HL-60 (cell line): Measurements from ENCODE around the gene RNF145.

Source experiments
- DNase-seq, 2 experiments: peaks; one replicate each; pipeline ENCODE4 v3.0.0-alpha.2; 2010 to 2020; ENCODE audit warnings: low read depth in 1 of 2, low spot score in 1 of 2
- H3K27ac ChIP-seq: fragments of 250-450 bp; sonication (Bioruptor Pico); replicated peaks from 2 replicates; pipeline ENCODE4 v1.5.1; 2020; ENCODE audit warnings: mild to moderate bottlenecking, moderate library complexity
- H3K27me3 ChIP-seq: fragments of 250-450 bp; sonication (Bioruptor Pico); 2 replicates; pipeline ENCODE4 v1.5.1; 2021; ENCODE audit warnings: mild to moderate bottlenecking, moderate library complexity; ENCODE audit not compliant: insufficient read depth, poor library complexity, severe bottlenecking
- H3K4me3 ChIP-seq: replicated peaks from 2 replicates; pipeline ENCODE4 v1.5.1; 2011; ENCODE audit warnings: mild to moderate bottlenecking, control low read depth, low read length; ENCODE audit not compliant: insufficient read depth
- GABPA ChIP-seq: IDR thresholded peaks from 2 replicates; pipeline ENCODE4 v1.6.1; 2012; ENCODE audit warnings: low read depth
- POLR2AphosphoS5 ChIP-seq: IDR thresholded peaks from 2 replicates; pipeline ENCODE4 v1.6.1; 2012; ENCODE audit warnings: low read depth
- REST ChIP-seq: IDR thresholded peaks from 2 replicates; pipeline ENCODE4 v1.6.1; 2012; ENCODE audit warnings: low read depth; ENCODE audit not compliant: insufficient replicate concordance
- SPI1 ChIP-seq: IDR thresholded peaks from 2 replicates; pipeline ENCODE4 v1.6.1; 2012; ENCODE audit warnings: low read depth, mild to moderate bottlenecking, borderline replicate concordance
- TF ChIP-seq, protein P1 (sequence below): IDR thresholded peaks from one replicate; pipeline ENCODE4 v1.5.1; 2011; ENCODE audit warnings: low read length, control low read depth, inconsistent platforms; ENCODE audit not compliant: insufficient read depth

Gene RNF145

DNA sequence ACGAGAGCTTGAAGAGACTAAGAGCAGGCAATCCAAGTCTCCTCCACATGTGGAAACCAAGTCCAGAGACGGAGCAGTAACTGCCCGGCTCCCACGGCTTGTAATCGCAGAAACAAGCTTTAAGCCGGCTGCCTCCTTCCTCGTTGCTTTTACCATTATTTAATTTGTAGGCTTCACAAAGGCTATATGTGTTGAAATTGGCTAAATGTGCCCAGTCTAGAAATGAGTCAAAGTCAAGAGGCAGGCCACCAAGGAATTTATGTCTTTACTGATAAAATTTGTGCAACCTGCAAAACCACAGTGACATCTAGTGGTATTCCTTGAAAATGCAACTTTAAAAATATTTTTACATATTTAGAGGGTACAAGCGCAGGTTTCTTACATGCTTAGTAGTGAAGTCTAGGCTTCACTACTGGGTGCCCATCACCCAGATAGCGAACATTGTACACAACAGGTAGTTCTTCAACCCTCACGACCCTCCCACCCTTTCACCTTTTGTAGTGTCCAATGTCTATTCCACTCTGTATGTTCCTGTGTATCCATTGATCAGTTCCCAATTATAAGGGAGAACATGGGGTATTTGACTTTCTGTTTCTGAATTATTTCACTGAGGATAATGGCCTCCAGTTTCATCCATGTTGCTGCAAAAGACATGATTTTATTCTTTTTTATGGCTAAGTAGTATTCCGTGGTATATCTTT, 76.2 kb downstream of the RNF145 start:
- H3K27ac ChIP-seq, result no peak overlapping the region
- H3K27me3 ChIP-seq, result no peaks in the 10 kb centered on the region
- no peak for DNase-seq
- no peak overlapping the region for H3K4me3 ChIP-seq
- no peak for TF ChIP-seq GABPA
- TF ChIP-seq, protein P1, sequence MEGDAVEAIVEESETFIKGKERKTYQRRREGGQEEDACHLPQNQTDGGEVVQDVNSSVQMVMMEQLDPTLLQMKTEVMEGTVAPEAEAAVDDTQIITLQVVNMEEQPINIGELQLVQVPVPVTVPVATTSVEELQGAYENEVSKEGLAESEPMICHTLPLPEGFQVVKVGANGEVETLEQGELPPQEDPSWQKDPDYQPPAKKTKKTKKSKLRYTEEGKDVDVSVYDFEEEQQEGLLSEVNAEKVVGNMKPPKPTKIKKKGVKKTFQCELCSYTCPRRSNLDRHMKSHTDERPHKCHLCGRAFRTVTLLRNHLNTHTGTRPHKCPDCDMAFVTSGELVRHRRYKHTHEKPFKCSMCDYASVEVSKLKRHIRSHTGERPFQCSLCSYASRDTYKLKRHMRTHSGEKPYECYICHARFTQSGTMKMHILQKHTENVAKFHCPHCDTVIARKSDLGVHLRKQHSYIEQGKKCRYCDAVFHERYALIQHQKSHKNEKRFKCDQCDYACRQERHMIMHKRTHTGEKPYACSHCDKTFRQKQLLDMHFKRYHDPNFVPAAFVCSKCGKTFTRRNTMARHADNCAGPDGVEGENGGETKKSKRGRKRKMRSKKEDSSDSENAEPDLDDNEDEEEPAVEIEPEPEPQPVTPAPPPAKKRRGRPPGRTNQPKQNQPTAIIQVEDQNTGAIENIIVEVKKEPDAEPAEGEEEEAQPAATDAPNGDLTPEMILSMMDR, result peak; percentile 52

- no peak overlapping the region for H3K4me3 ChIP-seq
- DNase-seq, result no peak
Measured at GRCh38 chr5:159132429-159133040, 76.8 kb downstream of the RNF145 start.

DNA sequence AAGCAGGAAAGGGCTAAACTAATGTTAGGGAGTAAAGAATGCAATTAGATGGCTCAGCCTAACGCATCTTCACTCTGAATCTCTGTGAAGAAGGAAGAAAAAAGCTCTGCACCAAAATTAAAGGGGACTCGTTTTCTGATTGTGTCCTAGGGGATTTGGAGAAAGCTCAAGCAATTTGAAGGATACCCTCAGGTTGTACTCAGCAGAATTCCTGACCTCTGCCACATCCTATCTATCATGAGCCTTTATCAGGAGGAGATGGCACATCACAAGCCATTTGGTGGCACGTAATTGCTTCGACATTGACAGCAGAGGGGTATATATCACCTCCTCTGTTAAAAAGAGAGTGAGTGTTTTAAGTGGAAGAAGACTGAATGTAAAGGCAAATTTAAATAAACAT, 77.4 kb downstream of the RNF145 start:
- TF ChIP-seq REST (no peak), SPI1 (no peak), POLR2AphosphoS5 (no peak), GABPA (no peak)
- TF ChIP-seq, protein P1, result no peak
- Histone ChIP-seq H3K4me3 (no peak overlapping the region), H3K27ac (no peak overlapping the region), H3K27me3 (no peaks in the 10 kb centered on the region)
- DNase-seq, result no peak

More at GRCh38 chr5:159132429-159133040, 76.8 kb downstream of the RNF145 start:
- no peak for TF ChIP-seq POLR2AphosphoS5
- TF ChIP-seq GABPA, result no peak
- no peak for TF ChIP-seq SPI1
- TF ChIP-seq, protein P1, result no peak
- no peak for TF ChIP-seq REST
- no peak overlapping the region for H3K27ac ChIP-seq
- H3K27me3 ChIP-seq, result no peaks in the 10 kb centered on the region

- no peak overlapping the region for H3K4me3 ChIP-seq
- H3K27ac ChIP-seq, result no peak overlapping the region
- DNase-seq, result no peak
- no peaks in the 10 kb centered on the region for H3K27me3 ChIP-seq
- no peak for TF ChIP-seq POLR2AphosphoS5
- no peak for TF ChIP-seq SPI1
- TF ChIP-seq, protein P1, result no peak
- TF ChIP-seq REST, result no peak
- no peak for TF ChIP-seq GABPA
Measured at GRCh38 chr5:159130871-159131270, 78.5 kb downstream of the RNF145 start.
